ENCODE results near the gene PPP1R10. TPM values are rescaled to one million over a fixed set of nuclear protein-coding genes. Genes with fewer than 3 reads are reported as not detected.

PPP1R10 gene
- total RNA-seq, 1 donor from 2014 or later = 69.1 TPM

- no peak for FAIRE-seq
- peak overlapping the region; percentile 99 for H3K4me3 Mint-ChIP-seq (ENCODE audit: unreplicated experiment)
- H3K79me2 ChIP-seq (ENCODE audit: insufficient read depth, low read length) = peaks cover 40% of the 10 kb centered on the region
Observed at GRCh38 chr6:30570263-30570662, 46.8 kb downstream of the PPP1R10 start.

GRCh38 chr6:30568245-30568644, 48.8 kb downstream of the PPP1R10 start:
- H3K27me3 ChIP-seq (ENCODE audit: insufficient read depth, low read length) = no peaks in the 10 kb centered on the region
- peaks cover 2% of the 10 kb centered on the region for H3K36me3 ChIP-seq (ENCODE audit: insufficient read depth, low read length)
- Mint-ChIP-seq H3K27ac (ENCODE audit: unreplicated experiment) (no peak overlapping the region), H3K27me3 (ENCODE audit: low read depth, unreplicated experiment) (no peaks in the 10 kb centered on the region), H3K36me3 (ENCODE audit: low read depth, unreplicated experiment) (peaks cover 4% of the 10 kb centered on the region), H3K9me3 (ENCODE audit: unreplicated experiment) (no peaks in the 10 kb centered on the region), H3K4me3 (ENCODE audit: unreplicated experiment) (no peak overlapping the region), H3K4me1 (ENCODE audit: low read depth, unreplicated experiment) (peaks cover 15% of the 10 kb centered on the region)
- no peak overlapping the region for H2AFZ ChIP-seq (ENCODE audit: low read depth, low read length)
- DNase-seq (ENCODE audit: low read depth) (no peak), FAIRE-seq (no peak)
- TF ChIP-seq CTCF (IDR thresholded peaks at IDR 0.05; ENCODE audit: insufficient read depth, low read depth, low read length) (no peak), EZH2 (IDR thresholded peaks at IDR 0.05; ENCODE audit: insufficient read depth, low read length) (no peak)
- no peak overlapping the region for H3K9ac ChIP-seq (ENCODE audit: low read length)
- H3K4me2 ChIP-seq (ENCODE audit: low read length) = no peak overlapping the region
- no peak overlapping the region for H3K4me3 ChIP-seq (ENCODE audit: insufficient read depth, low read depth, low read length)
- H3K27ac ChIP-seq (ENCODE audit: low read depth, low read length) = no peak overlapping the region
- H3K9me3 ChIP-seq (ENCODE audit: insufficient read depth, low read depth, low read length) = no peaks in the 10 kb centered on the region
- peaks cover 18% of the 10 kb centered on the region for H4K20me1 ChIP-seq (ENCODE audit: insufficient read depth, low read length)
- peaks cover 16% of the 10 kb centered on the region for H3K4me1 ChIP-seq (ENCODE audit: insufficient read depth, low read length)
- H3K79me2 ChIP-seq (ENCODE audit: insufficient read depth, low read length) = peaks cover 20% of the 10 kb centered on the region

More at GRCh38 chr6:30570263-30570662, 46.8 kb downstream of the PPP1R10 start:
- H4K20me1 ChIP-seq (ENCODE audit: insufficient read depth, low read length) = peaks cover 34% of the 10 kb centered on the region
- no peak for DNase-seq (ENCODE audit: low read depth)
- peak overlapping the region; percentile 98 for H2AFZ ChIP-seq (ENCODE audit: low read depth, low read length)
- no peaks in the 10 kb centered on the region for H3K27me3 ChIP-seq (ENCODE audit: insufficient read depth, low read length)
- Mint-ChIP-seq H3K9me3 (ENCODE audit: unreplicated experiment) (no peaks in the 10 kb centered on the region), H3K4me1 (ENCODE audit: low read depth, unreplicated experiment) (peaks cover 20% of the 10 kb centered on the region), H3K27ac (ENCODE audit: unreplicated experiment) (peak overlapping the region; percentile 70), H3K27me3 (ENCODE audit: low read depth, unreplicated experiment) (no peaks in the 10 kb centered on the region), H3K36me3 (ENCODE audit: low read depth, unreplicated experiment) (no peaks in the 10 kb centered on the region)
- TF ChIP-seq CTCF (IDR thresholded peaks at IDR 0.05; ENCODE audit: insufficient read depth, low read depth, low read length) (no peak), EZH2 (IDR thresholded peaks at IDR 0.05; ENCODE audit: insufficient read depth, low read length) (no peak)
- peak overlapping the region; percentile 99 for H3K4me2 ChIP-seq (ENCODE audit: low read length)
- no peak overlapping the region for H3K27ac ChIP-seq (ENCODE audit: low read depth, low read length)
- peaks cover 16% of the 10 kb centered on the region for H3K4me1 ChIP-seq (ENCODE audit: insufficient read depth, low read length)
- H3K9me3 ChIP-seq (ENCODE audit: insufficient read depth, low read depth, low read length) = no peaks in the 10 kb centered on the region
- H3K36me3 ChIP-seq (ENCODE audit: insufficient read depth, low read length) = no peaks in the 10 kb centered on the region
- peak overlapping the region; percentile 91 for H3K4me3 ChIP-seq (ENCODE audit: insufficient read depth, low read depth, low read length)
- H3K9ac ChIP-seq (ENCODE audit: low read length) = peak overlapping the region; percentile 95

GRCh38 chr6:30565772-30566171, 51.3 kb downstream of the PPP1R10 start:
- H3K36me3 Mint-ChIP-seq (ENCODE audit: low read depth, unreplicated experiment) = peaks cover 11% of the 10 kb centered on the region
- peaks cover 6% of the 10 kb centered on the region for H3K4me1 ChIP-seq (ENCODE audit: insufficient read depth, low read length)
- peaks cover 3% of the 10 kb centered on the region for H3K79me2 ChIP-seq (ENCODE audit: insufficient read depth, low read length)
- H3K27ac Mint-ChIP-seq (ENCODE audit: unreplicated experiment) = no peak overlapping the region
- TF ChIP-seq EZH2 (IDR thresholded peaks at IDR 0.05; ENCODE audit: insufficient read depth, low read length) (no peak), CTCF (IDR thresholded peaks at IDR 0.05; ENCODE audit: insufficient read depth, low read depth, low read length) (no peak)
- no peaks in the 10 kb centered on the region for H3K27me3 Mint-ChIP-seq (ENCODE audit: low read depth, unreplicated experiment)
- no peak overlapping the region for H3K4me3 Mint-ChIP-seq (ENCODE audit: unreplicated experiment)
- H3K9ac ChIP-seq (ENCODE audit: low read length) = no peak overlapping the region
- peaks cover 5% of the 10 kb centered on the region for H4K20me1 ChIP-seq (ENCODE audit: insufficient read depth, low read length)
- no peak overlapping the region for H3K4me3 ChIP-seq (ENCODE audit: insufficient read depth, low read depth, low read length)
- no peak for DNase-seq (ENCODE audit: low read depth)
- no peak overlapping the region for H2AFZ ChIP-seq (ENCODE audit: low read depth, low read length)
- FAIRE-seq = no peak
- H3K4me2 ChIP-seq (ENCODE audit: low read length) = no peak overlapping the region
- no peaks in the 10 kb centered on the region for H3K27me3 ChIP-seq (ENCODE audit: insufficient read depth, low read length)
- H3K4me1 Mint-ChIP-seq (ENCODE audit: low read depth, unreplicated experiment) = peaks cover 5% of the 10 kb centered on the region
- H3K27ac ChIP-seq (ENCODE audit: low read depth, low read length) = no peak overlapping the region
- no peaks in the 10 kb centered on the region for H3K9me3 Mint-ChIP-seq (ENCODE audit: unreplicated experiment)
- peaks cover 12% of the 10 kb centered on the region for H3K36me3 ChIP-seq (ENCODE audit: insufficient read depth, low read length)
- H3K9me3 ChIP-seq (ENCODE audit: insufficient read depth, low read depth, low read length) = no peaks in the 10 kb centered on the region

Data from astrocyte (in vitro differentiated cells and primary cell).